HG02642 (cell line): ENCODE measurements around the gene HCK.

ENCODE experiments used
- ATAC-seq: cut with Tn5 transposase; IDR thresholded peaks from one replicate; pipeline ENCODE4 v1.9.1; 2021; ENCODE audit warnings: mild to moderate bottlenecking; ENCODE audit not compliant: unreplicated experiment, poor library complexity

The HCK gene

GRCh38 chr20:32123088-32123487, 71.0 kb downstream of the HCK start:
- ATAC-seq = no peak

- no peak for ATAC-seq
Measured at GRCh38 chr20:32124916-32125454, 72.9 kb downstream of the HCK start.

- no peak for ATAC-seq
Measured at GRCh38 chr20:32125506-32125905, 73.5 kb downstream of the HCK start.

GRCh38 chr20:32126919-32127318, 74.9 kb downstream of the HCK start:
- no peak for ATAC-seq

- ATAC-seq = no peak
Measured at GRCh38 chr20:32127347-32127746, 75.3 kb downstream of the HCK start.

GRCh38 chr20:32128167-32128566, 76.1 kb downstream of the HCK start:
- no peak for ATAC-seq

GRCh38 chr20:32129863-32130262, 77.8 kb downstream of the HCK start:
- ATAC-seq = no peak

- no peak for ATAC-seq
Measured at GRCh38 chr20:32130352-32130751, 78.3 kb downstream of the HCK start.

GRCh38 chr20:32130965-32131364, 78.9 kb downstream of the HCK start:
- no peak for ATAC-seq

- ATAC-seq = peak; percentile 92
Measured at GRCh38 chr20:32132911-32133549, 81.0 kb downstream of the HCK start.

- no peak for ATAC-seq
Measured at GRCh38 chr20:32134026-32134425, 82.0 kb downstream of the HCK start.

- no peak for ATAC-seq
Measured at GRCh38 chr20:32135983-32136515, 84.0 kb downstream of the HCK start.

GRCh38 chr20:32138921-32139320, 86.9 kb downstream of the HCK start:
- ATAC-seq = no peak

- ATAC-seq = no peak
Measured at GRCh38 chr20:32139947-32140346, 87.9 kb downstream of the HCK start.

GRCh38 chr20:32140603-32141002, 88.6 kb downstream of the HCK start:
- no peak for ATAC-seq

- no peak for ATAC-seq
Measured at GRCh38 chr20:32141465-32141980, 89.5 kb downstream of the HCK start.

- ATAC-seq = no peak
Measured at GRCh38 chr20:32142088-32142487, 90.0 kb downstream of the HCK start.

GRCh38 chr20:32142991-32143390, 90.9 kb downstream of the HCK start:
- no peak for ATAC-seq

- ATAC-seq = no peak
Measured at GRCh38 chr20:32144898-32145662, 93.0 kb downstream of the HCK start.

GRCh38 chr20:32149566-32150170, 97.6 kb downstream of the HCK start:
- no peak for ATAC-seq
